NCI-H1105 treated with DMSO at 0.1 percent for 48 hours (cell line): Measurements from ENCODE around the gene C16orf86.

Source experiments
- DNase-seq: peaks from one replicate; lab custom pipeline; 2025; lab: John Stamatoyannopoulos, UW

C16orf86 gene

GRCh38 chr16:67653789-67654402 lies 12.7 kb upstream of the C16orf86 start:
- DNase-seq: no peak

- no peak for DNase-seq
Observed at GRCh38 chr16:67654403-67654911, 12.2 kb upstream of the C16orf86 start.

- DNase-seq: no peak
Observed at GRCh38 chr16:67655363-67655762, 11.3 kb upstream of the C16orf86 start.

- DNase-seq: no peak
Observed at GRCh38 chr16:67656344-67657016, 10.1 kb upstream of the C16orf86 start.

GRCh38 chr16:67657017-67657608 lies 9.5 kb upstream of the C16orf86 start:
- DNase-seq: no peak

- no peak for DNase-seq
Observed at GRCh38 chr16:67657751-67658518, 8.7 kb upstream of the C16orf86 start.

- no peak for DNase-seq
Observed at GRCh38 chr16:67658849-67659674, 7.6 kb upstream of the C16orf86 start.

GRCh38 chr16:67659675-67660563 lies 6.7 kb upstream of the C16orf86 start, which contains the start of gene ACD:
Gene ACD (minus strand): TSS chr16:67660260. CDS start chr16:67660220, 40 bp downstream.
- DNase-seq: peak; percentile 60

GRCh38 chr16:67660564-67661028 lies 6.0 kb upstream of the C16orf86 start, which contains the start of gene PARD6A:
Gene PARD6A (plus strand): TSS chr16:67660960. CDS start chr16:67661039, 79 bp downstream.
- DNase-seq: peak; percentile 85

GRCh38 chr16:67661101-67661761 lies 5.4 kb upstream of the C16orf86 start:
- peak; percentile 15 for DNase-seq

GRCh38 chr16:67661886-67662652 lies 4.5 kb upstream of the C16orf86 start:
- DNase-seq: no peak

- no peak for DNase-seq
Observed at GRCh38 chr16:67662653-67663010, 4.0 kb upstream of the C16orf86 start.

- no peak for DNase-seq
Observed at GRCh38 chr16:67663151-67663876, 3.3 kb upstream of the C16orf86 start.

- no peak for DNase-seq
Observed at GRCh38 chr16:67663877-67664222, 2.8 kb upstream of the C16orf86 start.

GRCh38 chr16:67664258-67664657 lies 2.4 kb upstream of the C16orf86 start:
- no peak for DNase-seq

GRCh38 chr16:67664871-67665270 lies 1.7 kb upstream of the C16orf86 start:
- no peak for DNase-seq

GRCh38 chr16:67665598-67665997 lies 1.0 kb upstream of the C16orf86 start:
- no peak for DNase-seq

- DNase-seq: no peak
Observed at GRCh38 chr16:67666032-67666551, 522 bp upstream of the C16orf86 start.
